H9 (cell line): Measurements from ENCODE around the gene RCSD1. TPM values are rescaled to one million over a fixed set of nuclear protein-coding genes. Genes with fewer than 3 reads are reported as not detected.

Source experiments
- DNase-seq: peaks from one replicate; pipeline ENCODE4 v3.0.0-alpha.2; 2017
- H2AFZ ChIP-seq: one replicate; pipeline ENCODE4 v1.6.1; 2013; ENCODE audit warnings: mild to moderate bottlenecking, low read length, control low read depth, moderate library complexity
- H2AK5ac ChIP-seq: 2 replicates; pipeline ENCODE4 v1.6.1; 2013; ENCODE audit warnings: low read length, control low read depth, mixed read lengths; ENCODE audit not compliant: insufficient read length
- H2BK120ac ChIP-seq: one replicate; pipeline ENCODE4 v1.6.1; 2013; ENCODE audit warnings: low read depth, mild to moderate bottlenecking, low read length, control low read depth, inconsistent platforms; ENCODE audit not compliant: poor library complexity, severe bottlenecking
- H2BK12ac ChIP-seq: 2 replicates; pipeline ENCODE4 v1.6.1; 2013; ENCODE audit warnings: low read length, control low read depth, mixed read lengths, low read depth; ENCODE audit not compliant: insufficient read length
- H2BK15ac ChIP-seq: 2 replicates; pipeline ENCODE4 v1.6.1; 2013; ENCODE audit warnings: low read depth, low read length, control low read depth
- H2BK20ac ChIP-seq: one replicate; pipeline ENCODE4 v1.6.1; 2013; ENCODE audit warnings: low read depth, mild to moderate bottlenecking, low read length, control low read depth, inconsistent platforms; ENCODE audit not compliant: poor library complexity, severe bottlenecking
- H2BK5ac ChIP-seq: 2 replicates; pipeline ENCODE4 v1.6.1; 2013; ENCODE audit warnings: low read length, control low read depth, mixed read lengths; ENCODE audit not compliant: insufficient read length
- H3K14ac ChIP-seq: 2 replicates; pipeline ENCODE4 v1.6.1; 2013; ENCODE audit warnings: low read length, control low read depth; ENCODE audit not compliant: insufficient read depth
- H3K18ac ChIP-seq: 2 replicates; pipeline ENCODE4 v1.6.1; 2013; ENCODE audit warnings: low read depth, mild to moderate bottlenecking, mixed read lengths, low read length, control low read depth; ENCODE audit not compliant: insufficient read length
- H3K23ac ChIP-seq: 2 replicates; pipeline ENCODE4 v1.6.1; 2013; ENCODE audit warnings: low read length, control low read depth, mixed read lengths, low read depth; ENCODE audit not compliant: insufficient read length
- H3K23me2 ChIP-seq: 2 replicates; pipeline ENCODE4 v1.6.1; 2013; ENCODE audit warnings: low read depth, mild to moderate bottlenecking, mixed read lengths, low read length, control low read depth; ENCODE audit not compliant: insufficient read length, poor library complexity, severe bottlenecking
- H3K27ac ChIP-seq: 2 replicates; pipeline ENCODE4 v1.5.1; 2013; ENCODE audit warnings: low read length, control low read depth, mixed read lengths, low read depth; ENCODE audit not compliant: insufficient read length
- H3K27me3 ChIP-seq: 2 replicates; pipeline ENCODE4 v1.6.1; 2013; ENCODE audit warnings: low read length, control low read depth, inconsistent platforms; ENCODE audit not compliant: insufficient read depth
- H3K4ac ChIP-seq: 2 replicates; pipeline ENCODE4 v1.6.1; 2013; ENCODE audit warnings: low read depth, mild to moderate bottlenecking, control low read depth, inconsistent platforms, low read length, moderate library complexity
- H3K4me1 ChIP-seq: 2 replicates; pipeline ENCODE4 v1.6.1; 2013; ENCODE audit warnings: low read length, control low read depth, inconsistent platforms; ENCODE audit not compliant: insufficient read depth
- H3K4me2 ChIP-seq: 2 replicates; pipeline ENCODE4 v1.6.1; 2013; ENCODE audit warnings: low read length, control low read depth, mixed read lengths; ENCODE audit not compliant: insufficient read length, insufficient read depth
- H3K56ac ChIP-seq: 2 replicates; pipeline ENCODE4 v1.6.1; 2013; ENCODE audit warnings: low read depth, mild to moderate bottlenecking, mixed read lengths, low read length, control low read depth; ENCODE audit not compliant: insufficient read length
- H3K79me1 ChIP-seq: 2 replicates; pipeline ENCODE4 v1.6.1; 2013; ENCODE audit warnings: low read depth, mild to moderate bottlenecking, moderate library complexity, low read length, control low read depth, inconsistent platforms; ENCODE audit not compliant: insufficient read depth, poor library complexity, severe bottlenecking
- H3K79me2 ChIP-seq: 2 replicates; pipeline ENCODE4 v1.6.1; 2013; ENCODE audit warnings: low read length, control low read depth, inconsistent platforms; ENCODE audit not compliant: insufficient read depth
- H3K9ac ChIP-seq: 2 replicates; pipeline ENCODE4 v1.6.1; 2013; ENCODE audit warnings: low read length, control low read depth, mixed read lengths; ENCODE audit not compliant: insufficient read length; ENCODE audit errors: extremely low read depth
- H3K9me3 ChIP-seq: one replicate; pipeline ENCODE4 v1.6.1; 2013; ENCODE audit warnings: low read depth, low read length, inconsistent platforms; ENCODE audit not compliant: control insufficient read depth
- H3T11ph ChIP-seq: one replicate; pipeline ENCODE4 v1.6.1; 2013; ENCODE audit warnings: mild to moderate bottlenecking, low read length, control low read depth, inconsistent platforms
- H4K20me1 ChIP-seq: one replicate; pipeline ENCODE4 v1.6.1; 2013; ENCODE audit not compliant: control insufficient read depth, insufficient read length, insufficient read depth
- H4K5ac ChIP-seq: 2 replicates; pipeline ENCODE4 v1.6.1; 2013; ENCODE audit warnings: low read depth, mild to moderate bottlenecking, mixed read lengths, low read length, control low read depth; ENCODE audit not compliant: insufficient read length
- H4K8ac ChIP-seq: replicated peaks from 2 replicates; pipeline ENCODE4 v1.6.1; 2013; ENCODE audit warnings: low read length, control low read depth, mixed read lengths, low read depth; ENCODE audit not compliant: insufficient read length
- H4K91ac ChIP-seq: 2 replicates; pipeline ENCODE4 v1.6.1; 2013; ENCODE audit warnings: low read depth, mild to moderate bottlenecking, moderate library complexity, mixed read lengths, low read length, control low read depth; ENCODE audit not compliant: insufficient read length
- H3K27ac Mint-ChIP-seq, 3 experiments: 2 replicates in 2 of 3; 3 replicates in 1 of 3; pipeline ENCODE4 v1.8.0; 2020 to 2021; ENCODE audit warnings: mixed read lengths in 3 of 3, mild to moderate bottlenecking in 1 of 3, moderate library complexity in 1 of 3
- H3K27me3 Mint-ChIP-seq: 2 replicates; pipeline ENCODE4 v1.8.0; 2021; ENCODE audit warnings: low read depth, mild to moderate bottlenecking, moderate library complexity, mixed read lengths
- H3K36me3 Mint-ChIP-seq, 3 experiments: 2 replicates in 2 of 3; 3 replicates in 1 of 3; pipeline ENCODE4 v1.8.0; 2020 to 2021; ENCODE audit warnings: low read depth in 3 of 3, mixed read lengths in 3 of 3; ENCODE audit not compliant: insufficient read depth in 1 of 3
- H3K4me1 Mint-ChIP-seq, 2 experiments: 2 replicates each; pipeline ENCODE4 v1.8.0; 2020; ENCODE audit warnings: mixed read lengths in 2 of 2
- H3K4me3 Mint-ChIP-seq, 2 experiments: 2 replicates in 1 of 2; 3 replicates in 1 of 2; pipeline ENCODE4 v1.8.0; 2020 to 2021; ENCODE audit warnings: mild to moderate bottlenecking in 2 of 2, mixed read lengths in 2 of 2, moderate library complexity in 1 of 2
- H3K9me3 Mint-ChIP-seq, 2 experiments: 2 replicates in 1 of 2; 3 replicates in 1 of 2; pipeline ENCODE4 v1.8.0; 2020; ENCODE audit warnings: mild to moderate bottlenecking in 2 of 2, mixed read lengths in 2 of 2, moderate library complexity in 1 of 2
- WGBS: extraction: QIAGEN DNeasy Blood & Tissue Kit; methylation state at CpG from one replicate; pipeline ENCODE4 v1.1.7; 2013; ENCODE audit warnings: missing lambda C conversion rate, low lambda C conversion rate, mixed read lengths; ENCODE audit not compliant: insufficient read length; ENCODE audit errors: extremely low coverage; 5-methylcytosine and 5-hydroxymethylcytosine counted together
- total RNA-seq: library from RNA; stranded (reverse); gene quantifications from 2 replicates; pipeline ENCODE4 v1.2.1, GENCODE V29; 2021
- TF ChIP-seq, protein P1 (sequence below): fragments of 200-600 bp; sonication (generic); conservative IDR thresholded peaks from 3 replicates; pipeline ENCODE4 v1.8.0; 2021; ENCODE audit warnings: antibody characterized with exemption, mild to moderate bottlenecking

Gene RCSD1
- total RNA-seq, 1 experiment from 2014 or later = 0.13 TPM

DNA sequence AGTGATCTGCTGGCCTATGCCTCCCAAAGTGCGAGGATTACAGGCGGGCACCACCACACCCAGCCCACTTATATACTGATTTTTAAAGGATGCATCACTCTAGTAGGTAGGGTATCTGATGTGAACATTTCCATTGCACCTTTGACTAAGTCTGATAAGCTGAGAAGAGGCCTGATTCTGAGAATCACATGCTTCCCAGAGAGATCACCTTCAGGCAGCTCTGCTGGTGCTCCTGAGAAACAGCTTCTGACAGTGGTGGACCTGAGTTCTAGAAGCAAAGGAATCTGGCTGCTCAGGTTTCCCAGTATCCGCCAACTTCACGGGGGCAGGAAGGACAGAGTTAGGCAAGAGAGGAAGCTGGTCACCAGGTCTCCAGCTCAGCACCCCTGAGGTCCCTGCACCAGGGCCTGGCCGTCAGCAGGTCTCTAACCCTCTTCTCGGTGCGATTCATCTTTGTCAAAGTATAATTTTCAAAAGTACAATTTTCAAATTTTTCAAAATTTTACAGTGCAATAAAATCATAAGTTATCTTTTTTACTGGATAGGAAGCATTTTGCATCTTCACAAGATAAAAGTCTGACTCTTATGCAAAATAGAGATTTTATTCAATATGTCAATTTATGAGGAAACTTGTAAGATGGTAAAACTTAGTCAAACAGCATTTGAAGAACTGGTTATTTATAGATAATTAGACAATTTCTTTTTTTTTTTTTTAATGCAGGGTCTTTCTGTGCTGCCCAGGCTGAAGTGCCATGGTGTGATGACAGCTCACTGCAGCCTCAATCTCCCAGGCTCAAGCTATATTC is 65.9 kb downstream of the RCSD1 start:
- Histone ChIP-seq H2AFZ (no peak overlapping the region), H3K14ac (no peak overlapping the region), H4K20me1 (no peaks in the 10 kb centered on the region), H3K56ac (no peak overlapping the region), H4K8ac (no peak overlapping the region), H3K4ac (no peak overlapping the region), H3K27ac (no peak overlapping the region), H2BK5ac (no peak overlapping the region), H3K4me2 (no peak overlapping the region), H3K79me2 (no peaks in the 10 kb centered on the region), H3T11ph (no peak overlapping the region), H4K5ac (no peak overlapping the region), H3K23ac (no peak overlapping the region), H2AK5ac (no peak overlapping the region), H3K27me3 (no peaks in the 10 kb centered on the region), H4K91ac (no peak overlapping the region), H3K23me2 (no peaks in the 10 kb centered on the region), H3K79me1 (no peaks in the 10 kb centered on the region), H3K9me3 (no peaks in the 10 kb centered on the region), H3K4me1 (no peaks in the 10 kb centered on the region), H2BK15ac (no peak overlapping the region), H2BK12ac (no peak overlapping the region), H2BK120ac (no peak overlapping the region), H3K18ac (no peak overlapping the region), H3K9ac (no peak overlapping the region), H2BK20ac (no peak overlapping the region)
- no peak overlapping the region for H3K4me3 Mint-ChIP-seq
- peaks cover 15 to 16% of the 10 kb centered on the region in 2 experiments for H3K4me1 Mint-ChIP-seq
- peak overlapping the region in 1 of 3 experiments; percentile 12; a peak in 1 of 7 replicates for H3K27ac Mint-ChIP-seq
- H3K36me3 Mint-ChIP-seq = no peaks in the 10 kb centered on the region
- TF ChIP-seq, protein P1, sequence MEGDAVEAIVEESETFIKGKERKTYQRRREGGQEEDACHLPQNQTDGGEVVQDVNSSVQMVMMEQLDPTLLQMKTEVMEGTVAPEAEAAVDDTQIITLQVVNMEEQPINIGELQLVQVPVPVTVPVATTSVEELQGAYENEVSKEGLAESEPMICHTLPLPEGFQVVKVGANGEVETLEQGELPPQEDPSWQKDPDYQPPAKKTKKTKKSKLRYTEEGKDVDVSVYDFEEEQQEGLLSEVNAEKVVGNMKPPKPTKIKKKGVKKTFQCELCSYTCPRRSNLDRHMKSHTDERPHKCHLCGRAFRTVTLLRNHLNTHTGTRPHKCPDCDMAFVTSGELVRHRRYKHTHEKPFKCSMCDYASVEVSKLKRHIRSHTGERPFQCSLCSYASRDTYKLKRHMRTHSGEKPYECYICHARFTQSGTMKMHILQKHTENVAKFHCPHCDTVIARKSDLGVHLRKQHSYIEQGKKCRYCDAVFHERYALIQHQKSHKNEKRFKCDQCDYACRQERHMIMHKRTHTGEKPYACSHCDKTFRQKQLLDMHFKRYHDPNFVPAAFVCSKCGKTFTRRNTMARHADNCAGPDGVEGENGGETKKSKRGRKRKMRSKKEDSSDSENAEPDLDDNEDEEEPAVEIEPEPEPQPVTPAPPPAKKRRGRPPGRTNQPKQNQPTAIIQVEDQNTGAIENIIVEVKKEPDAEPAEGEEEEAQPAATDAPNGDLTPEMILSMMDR = no peak
- WGBS = no CpG with 5 or more reads among the region's 7 CpGs
- peaks cover 3% of the 10 kb centered on the region; the same call in 1 of the 2 replicates for H3K27me3 Mint-ChIP-seq
- DNase-seq = no peak
- no peaks in the 10 kb centered on the region for H3K9me3 Mint-ChIP-seq
